HG03045 (cell line): Measurements from ENCODE around the gene NDST1.

Source experiments
- ATAC-seq: cut with Tn5 transposase; IDR thresholded peaks from one replicate; pipeline ENCODE4 v1.9.1; 2021; ENCODE audit warnings: mild to moderate bottlenecking, moderate library complexity; ENCODE audit not compliant: unreplicated experiment

Gene NDST1

GRCh38 chr5:150561571-150562275, 53.8 kb downstream of the NDST1 start:
- no peak for ATAC-seq

- no peak for ATAC-seq
Measured at GRCh38 chr5:150562832-150563231, 54.9 kb downstream of the NDST1 start.

GRCh38 chr5:150565868-150566267, 57.9 kb downstream of the NDST1 start:
- no peak for ATAC-seq

- ATAC-seq: no peak
Measured at GRCh38 chr5:150567031-150567717, 59.2 kb downstream of the NDST1 start.

- no peak for ATAC-seq
Measured at GRCh38 chr5:150568663-150569062, 60.7 kb downstream of the NDST1 start.

- ATAC-seq: no peak
Measured at GRCh38 chr5:150570333-150570732, 62.4 kb downstream of the NDST1 start.

GRCh38 chr5:150571836-150572235, 63.9 kb downstream of the NDST1 start:
- ATAC-seq: no peak

GRCh38 chr5:150573216-150573615, 65.3 kb downstream of the NDST1 start:
- ATAC-seq: no peak

GRCh38 chr5:150573867-150574817, 66.2 kb downstream of the NDST1 start:
- no peak for ATAC-seq

- ATAC-seq: no peak
Measured at GRCh38 chr5:150574818-150575547, 67.1 kb downstream of the NDST1 start.

- no peak for ATAC-seq
Measured at GRCh38 chr5:150575745-150576448, 68.0 kb downstream of the NDST1 start.

- ATAC-seq: no peak
Measured at GRCh38 chr5:150576449-150576949, 68.6 kb downstream of the NDST1 start.

GRCh38 chr5:150577378-150578139, 69.6 kb downstream of the NDST1 start:
- ATAC-seq: no peak

GRCh38 chr5:150578781-150579461, 71.0 kb downstream of the NDST1 start:
- ATAC-seq: no peak

- no peak for ATAC-seq
Measured at GRCh38 chr5:150579462-150580400, 71.8 kb downstream of the NDST1 start.

- ATAC-seq: no peak
Measured at GRCh38 chr5:150580917-150581316, 73.0 kb downstream of the NDST1 start.

- ATAC-seq: no peak
Measured at GRCh38 chr5:150582241-150583109, 74.5 kb downstream of the NDST1 start.
